AG10803 (cell line): ENCODE data around the gene SLC46A3.
"Not testable (repeated sequence)": the region's sequence is repeated elsewhere in the genome, so short reads cannot be mapped to it uniquely, and the experiment has no call there.

Experiments used
- DNase-seq: peaks from one replicate; pipeline ENCODE4 v3.0.0; 2010; ENCODE audit warnings: low read depth
- H3K4me3 ChIP-seq: 2 replicates; pipeline ENCODE4 v1.5.1; 2011; ENCODE audit warnings: mild to moderate bottlenecking, low read length, control low read depth
- CTCF ChIP-seq: conservative IDR thresholded peaks from 2 replicates; pipeline ENCODE4 v1.5.1; 2011; ENCODE audit warnings: mild to moderate bottlenecking, low read length, control low read depth, inconsistent platforms

Gene SLC46A3

GRCh38 chr13:28684257-28684656, 34.5 kb downstream of the SLC46A3 start:
- DNase-seq, result no peak
- no peak overlapping the region for H3K4me3 ChIP-seq
- no peak for TF ChIP-seq CTCF

GRCh38 chr13:28683169-28683568, 35.6 kb downstream of the SLC46A3 start:
- DNase-seq, H3K4me3 ChIP-seq: not testable (repeated sequence)

GRCh38 chr13:28680541-28680940, 38.2 kb downstream of the SLC46A3 start:
- TF ChIP-seq CTCF, result no peak
- no peak for DNase-seq
- no peak overlapping the region for H3K4me3 ChIP-seq

GRCh38 chr13:28679628-28680027, 39.1 kb downstream of the SLC46A3 start:
- peak; percentile 34 for DNase-seq
- no peak overlapping the region for H3K4me3 ChIP-seq
- peak; percentile 63 for TF ChIP-seq CTCF

- TF ChIP-seq CTCF, result peak; percentile 43
- no peak for DNase-seq
- no peak overlapping the region for H3K4me3 ChIP-seq
Observed at GRCh38 chr13:28678809-28679208, 40.0 kb downstream of the SLC46A3 start.

- TF ChIP-seq CTCF, result no peak
- no peak overlapping the region for H3K4me3 ChIP-seq
- no peak for DNase-seq
Observed at GRCh38 chr13:28671126-28671792, 47.5 kb downstream of the SLC46A3 start.

GRCh38 chr13:28666897-28667488, 51.8 kb downstream of the SLC46A3 start:
- DNase-seq, result no peak
- no peak overlapping the region for H3K4me3 ChIP-seq
- TF ChIP-seq CTCF, result no peak
